ENCODE results near the gene BTBD9.

- TF ChIP-seq ZNF76 (CRISPR knock-in tag; IDR thresholded peaks at IDR 0.05; ENCODE audit: borderline replicate concordance) (no peak), EZH2 (IDR thresholded peaks at IDR 0.05; ENCODE audit: borderline replicate concordance, low read depth, low read length) (no peak), MCM3 (IDR thresholded peaks at IDR 0.05) (no peak), CEBPZ (IDR thresholded peaks at IDR 0.05; ENCODE audit: borderline replicate concordance, low read depth, low read length) (no peak), SP1 (CRISPR knock-in tag; IDR thresholded peaks at IDR 0.05) (no peak), NRF1 (conservative IDR thresholded peaks at IDR 0.05 in 1 of 2, IDR thresholded peaks at IDR 0.05 in 1 of 2) (no peak), POLR2A (conservative IDR thresholded peaks at IDR 0.05) (no peak), POLR2AphosphoS5 (IDR thresholded peaks at IDR 0.05; ENCODE audit: control insufficient read depth, insufficient read depth, low read depth, low read length) (no peak), TCF7 (IDR thresholded peaks at IDR 0.05; ENCODE audit: borderline replicate concordance) (no peak), SNRNP70 (optimal IDR thresholded peaks at IDR 0.05; ENCODE audit: low read depth, low read length) (no peak)
- TF ChIP-seq, protein P1, sequence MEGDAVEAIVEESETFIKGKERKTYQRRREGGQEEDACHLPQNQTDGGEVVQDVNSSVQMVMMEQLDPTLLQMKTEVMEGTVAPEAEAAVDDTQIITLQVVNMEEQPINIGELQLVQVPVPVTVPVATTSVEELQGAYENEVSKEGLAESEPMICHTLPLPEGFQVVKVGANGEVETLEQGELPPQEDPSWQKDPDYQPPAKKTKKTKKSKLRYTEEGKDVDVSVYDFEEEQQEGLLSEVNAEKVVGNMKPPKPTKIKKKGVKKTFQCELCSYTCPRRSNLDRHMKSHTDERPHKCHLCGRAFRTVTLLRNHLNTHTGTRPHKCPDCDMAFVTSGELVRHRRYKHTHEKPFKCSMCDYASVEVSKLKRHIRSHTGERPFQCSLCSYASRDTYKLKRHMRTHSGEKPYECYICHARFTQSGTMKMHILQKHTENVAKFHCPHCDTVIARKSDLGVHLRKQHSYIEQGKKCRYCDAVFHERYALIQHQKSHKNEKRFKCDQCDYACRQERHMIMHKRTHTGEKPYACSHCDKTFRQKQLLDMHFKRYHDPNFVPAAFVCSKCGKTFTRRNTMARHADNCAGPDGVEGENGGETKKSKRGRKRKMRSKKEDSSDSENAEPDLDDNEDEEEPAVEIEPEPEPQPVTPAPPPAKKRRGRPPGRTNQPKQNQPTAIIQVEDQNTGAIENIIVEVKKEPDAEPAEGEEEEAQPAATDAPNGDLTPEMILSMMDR (IDR thresholded peaks at IDR 0.05 in 2 of 3, conservative IDR thresholded peaks at IDR 0.05 in 1 of 3; ENCODE audit: insufficient read depth in 2 of 3, low read depth in 1 of 3, low read length in 3 of 3): no peak
- TF ChIP-seq, protein P2, sequence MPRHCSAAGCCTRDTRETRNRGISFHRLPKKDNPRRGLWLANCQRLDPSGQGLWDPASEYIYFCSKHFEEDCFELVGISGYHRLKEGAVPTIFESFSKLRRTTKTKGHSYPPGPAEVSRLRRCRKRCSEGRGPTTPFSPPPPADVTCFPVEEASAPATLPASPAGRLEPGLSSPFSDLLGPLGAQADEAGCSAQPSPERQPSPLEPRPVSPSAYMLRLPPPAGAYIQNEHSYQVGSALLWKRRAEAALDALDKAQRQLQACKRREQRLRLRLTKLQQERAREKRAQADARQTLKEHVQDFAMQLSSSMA (CRISPR knock-in tag; IDR thresholded peaks at IDR 0.05): no peak
- TF ChIP-seq, protein P3, sequence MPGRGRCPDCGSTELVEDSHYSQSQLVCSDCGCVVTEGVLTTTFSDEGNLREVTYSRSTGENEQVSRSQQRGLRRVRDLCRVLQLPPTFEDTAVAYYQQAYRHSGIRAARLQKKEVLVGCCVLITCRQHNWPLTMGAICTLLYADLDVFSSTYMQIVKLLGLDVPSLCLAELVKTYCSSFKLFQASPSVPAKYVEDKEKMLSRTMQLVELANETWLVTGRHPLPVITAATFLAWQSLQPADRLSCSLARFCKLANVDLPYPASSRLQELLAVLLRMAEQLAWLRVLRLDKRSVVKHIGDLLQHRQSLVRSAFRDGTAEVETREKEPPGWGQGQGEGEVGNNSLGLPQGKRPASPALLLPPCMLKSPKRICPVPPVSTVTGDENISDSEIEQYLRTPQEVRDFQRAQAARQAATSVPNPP (IDR thresholded peaks at IDR 0.05; ENCODE audit: borderline replicate concordance, insufficient read depth, insufficient read length): no peak
These were observed 194.4 kb downstream of the BTBD9 start for GRCh38 chr6:38445336-38445735.
